GM21390 (cell line): ENCODE measurements around the gene TMPRSS11B.
"Not testable (repeated sequence)": the region's sequence is repeated elsewhere in the genome, so short reads cannot be mapped to it uniquely, and the experiment has no call there.

ENCODE experiments used
- ATAC-seq: cut with Tn5 transposase; IDR thresholded peaks from one replicate; pipeline ENCODE4 v1.9.1; 2021; ENCODE audit not compliant: unreplicated experiment

Gene TMPRSS11B, protein sequence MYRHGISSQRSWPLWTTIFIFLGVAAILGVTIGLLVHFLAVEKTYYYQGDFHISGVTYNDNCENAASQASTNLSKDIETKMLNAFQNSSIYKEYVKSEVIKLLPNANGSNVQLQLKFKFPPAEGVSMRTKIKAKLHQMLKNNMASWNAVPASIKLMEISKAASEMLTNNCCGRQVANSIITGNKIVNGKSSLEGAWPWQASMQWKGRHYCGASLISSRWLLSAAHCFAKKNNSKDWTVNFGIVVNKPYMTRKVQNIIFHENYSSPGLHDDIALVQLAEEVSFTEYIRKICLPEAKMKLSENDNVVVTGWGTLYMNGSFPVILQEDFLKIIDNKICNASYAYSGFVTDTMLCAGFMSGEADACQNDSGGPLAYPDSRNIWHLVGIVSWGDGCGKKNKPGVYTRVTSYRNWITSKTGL

DNA sequence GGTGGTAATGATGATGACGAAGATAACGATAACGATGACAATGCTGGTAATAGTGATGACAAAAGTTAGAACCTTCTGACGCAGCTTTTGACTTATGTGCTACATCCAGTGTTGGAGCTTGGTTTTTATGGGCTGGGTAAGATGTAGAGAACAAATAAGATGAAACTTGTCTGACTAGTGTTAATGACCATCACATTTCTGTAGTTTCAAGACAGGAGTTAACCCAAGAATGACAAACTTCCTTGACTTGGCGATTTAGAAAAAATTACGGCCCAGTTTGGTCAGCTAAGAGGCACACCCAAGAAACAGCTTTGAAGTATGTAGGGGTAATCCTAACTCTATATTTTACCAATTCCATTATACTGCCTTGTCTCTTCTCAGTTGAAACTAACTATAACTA lies at the start of gene TMPRSS11B:
TMPRSS11B (minus strand) TSS at position 101 of the 400 bp plus-strand sequence. CDS start 136 bp downstream, outside the sequence.
- no peak for ATAC-seq

DNA sequence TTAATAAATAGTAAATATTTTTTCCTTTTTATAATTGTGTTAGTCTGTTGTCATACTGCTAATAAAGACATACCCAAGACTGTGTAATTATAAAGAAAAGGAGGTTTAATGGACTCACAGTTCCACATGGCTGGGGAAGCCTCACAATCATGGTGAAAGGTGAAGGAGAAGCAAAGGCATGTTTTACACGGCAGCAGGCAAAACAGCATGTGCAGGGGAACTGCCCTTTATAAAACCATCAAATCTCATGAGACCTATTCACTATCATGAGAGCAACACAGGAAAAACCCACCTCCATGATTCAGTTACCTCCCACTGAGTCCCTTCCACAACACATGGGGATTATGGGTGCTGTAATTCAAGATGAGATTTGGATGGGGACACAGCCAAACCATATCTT lies 45.8 kb upstream of the TMPRSS11B start:
- ATAC-seq, result no peak

DNA sequence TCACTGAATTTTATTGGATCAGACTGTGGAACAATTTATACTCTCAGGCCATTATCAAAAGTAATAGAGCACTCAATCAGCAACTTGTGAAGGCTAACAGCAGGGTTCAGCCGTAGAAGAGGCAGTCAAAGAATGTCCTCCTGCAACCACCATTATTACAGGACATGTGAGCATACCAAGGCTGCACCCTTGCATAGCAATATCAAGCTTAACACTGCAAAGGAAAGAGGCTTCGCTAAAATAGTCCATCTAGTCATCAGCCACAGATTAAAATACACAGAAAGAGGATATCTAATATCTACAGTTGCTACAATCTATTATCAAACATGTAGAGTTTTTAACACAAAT lies 42.9 kb upstream of the TMPRSS11B start:
- ATAC-seq, result no peak

DNA sequence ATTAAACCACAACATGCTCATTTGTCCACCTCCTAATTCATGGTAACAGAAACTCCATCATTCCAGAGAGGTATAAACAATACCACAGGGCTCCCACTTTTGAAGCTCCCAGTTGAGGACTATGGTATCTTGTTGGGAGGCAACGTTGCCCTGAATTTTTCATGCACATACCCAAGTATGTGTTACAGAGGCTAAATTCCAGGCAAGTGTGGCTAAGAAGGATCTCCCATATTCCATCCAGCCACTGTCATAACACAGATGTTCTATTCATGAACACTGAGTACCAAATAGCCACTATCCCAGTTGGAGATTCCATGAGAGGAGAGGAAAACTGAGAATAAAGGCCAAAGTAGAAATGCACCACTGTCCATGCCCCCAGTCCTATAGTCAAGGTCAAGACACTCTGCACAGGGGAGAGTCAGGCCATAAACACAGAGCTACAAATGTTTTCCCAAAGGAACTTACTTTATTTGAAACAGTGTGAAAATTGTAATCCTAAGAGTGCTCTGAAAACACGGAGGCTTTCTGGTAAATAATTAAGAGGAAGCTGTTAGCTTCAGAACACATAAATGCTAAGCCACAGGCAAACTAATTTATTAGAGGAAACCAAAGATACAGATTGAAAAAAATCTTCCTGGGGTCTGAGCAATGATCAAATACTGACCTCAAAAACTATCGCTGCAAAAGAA lies 42.4 kb upstream of the TMPRSS11B start:
- ATAC-seq, result no peak

DNA sequence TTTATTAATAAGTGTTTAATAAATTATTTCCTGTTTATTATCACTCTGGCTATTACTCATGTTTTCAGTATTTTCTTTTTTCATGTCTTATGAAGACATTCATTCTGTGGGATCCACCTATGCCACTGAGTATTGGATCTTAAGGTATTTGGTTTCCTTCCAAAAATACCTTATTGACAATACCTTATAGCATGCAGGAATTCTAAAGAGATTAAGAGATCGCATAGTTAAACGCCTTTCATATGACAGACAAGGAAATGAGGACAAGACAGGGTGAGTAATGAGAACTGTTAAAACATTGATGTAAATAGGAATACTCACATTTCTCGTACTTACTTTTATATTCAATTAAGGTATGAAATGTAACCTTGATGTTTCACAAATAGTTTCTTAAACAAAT lies 38.2 kb upstream of the TMPRSS11B start:
- ATAC-seq, result no peak

DNA sequence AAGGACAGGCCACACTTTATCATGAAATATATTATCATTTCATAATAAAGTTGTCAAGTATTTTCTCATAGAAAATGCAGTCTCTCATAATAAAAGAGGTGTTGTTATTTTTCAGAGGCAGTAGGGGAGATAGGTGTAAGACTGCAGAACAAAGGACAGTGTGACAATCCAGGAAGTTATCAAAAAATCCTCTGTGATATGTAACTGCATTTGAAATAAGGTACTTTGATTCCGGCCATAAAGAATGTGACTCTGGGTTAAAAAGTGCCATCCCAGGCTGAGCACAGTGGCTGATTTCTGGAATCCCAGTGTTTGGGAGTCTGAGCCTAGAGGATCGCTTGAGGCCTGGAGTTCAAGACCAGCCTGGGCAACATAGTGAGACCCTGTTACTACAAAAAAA lies 37.6 kb upstream of the TMPRSS11B start:
- ATAC-seq, result no peak

DNA sequence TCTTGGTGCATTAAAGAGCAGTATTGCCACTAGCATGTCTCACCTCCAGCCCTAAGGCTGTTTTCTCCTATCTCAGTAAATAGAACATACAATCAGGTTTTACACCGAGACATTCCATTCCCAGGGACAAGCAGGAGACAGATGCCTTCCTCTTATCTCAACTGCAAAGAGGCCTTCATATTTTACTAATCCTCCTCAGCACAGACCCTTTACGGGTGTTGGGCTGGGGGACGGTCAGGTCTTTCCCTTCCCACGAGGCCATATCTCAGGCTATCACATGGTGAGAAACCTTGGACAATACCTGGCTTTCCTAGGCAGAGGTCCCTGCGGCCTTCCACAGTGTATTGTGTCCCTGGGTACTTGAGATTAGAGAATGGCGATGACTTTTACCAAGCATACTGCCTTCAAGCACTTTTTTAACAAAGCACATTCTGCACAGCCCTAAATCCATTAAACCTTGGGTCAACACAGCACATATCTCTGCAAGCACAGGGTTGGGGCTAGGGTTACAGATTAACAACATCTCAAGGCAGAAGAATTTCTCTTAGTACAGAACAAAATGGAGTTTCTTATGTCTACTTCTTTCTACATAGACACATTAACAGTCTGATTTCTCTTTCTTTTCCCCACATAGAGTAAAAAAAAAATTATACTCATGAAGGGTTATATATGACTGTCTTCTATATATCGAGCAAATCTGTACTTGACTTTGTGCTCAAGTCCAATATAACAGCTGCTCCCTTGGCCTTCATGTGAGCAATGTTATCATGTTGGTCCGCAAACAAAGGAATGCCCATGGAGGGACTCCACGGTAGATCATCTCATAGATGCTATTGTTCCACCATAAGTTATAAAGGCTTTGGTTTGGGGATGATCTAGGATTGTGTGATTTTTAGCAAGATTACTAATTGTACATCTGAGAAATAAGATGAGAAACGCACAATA lies 36.6 kb upstream of the TMPRSS11B start:
- ATAC-seq, result not testable (repeated sequence)

DNA sequence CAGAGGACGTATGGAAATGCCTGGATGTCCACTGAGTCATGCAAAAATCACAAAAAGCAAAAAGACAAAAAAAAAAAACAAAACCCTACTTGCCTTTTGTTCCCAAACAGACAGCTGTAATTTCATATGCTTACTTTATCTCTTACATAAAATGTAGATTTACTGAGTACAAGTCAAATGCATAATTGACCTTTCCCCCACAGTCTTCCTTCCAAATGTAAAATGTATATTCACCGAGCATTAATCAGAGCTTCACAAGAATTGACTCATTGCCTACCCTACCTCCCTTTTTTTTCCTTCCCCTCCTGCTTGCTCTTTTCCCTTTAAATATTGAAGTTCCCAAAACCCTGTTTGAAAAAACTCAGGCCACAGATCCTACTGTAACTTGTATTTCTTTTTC lies 32.5 kb upstream of the TMPRSS11B start:
- ATAC-seq, result no peak

DNA sequence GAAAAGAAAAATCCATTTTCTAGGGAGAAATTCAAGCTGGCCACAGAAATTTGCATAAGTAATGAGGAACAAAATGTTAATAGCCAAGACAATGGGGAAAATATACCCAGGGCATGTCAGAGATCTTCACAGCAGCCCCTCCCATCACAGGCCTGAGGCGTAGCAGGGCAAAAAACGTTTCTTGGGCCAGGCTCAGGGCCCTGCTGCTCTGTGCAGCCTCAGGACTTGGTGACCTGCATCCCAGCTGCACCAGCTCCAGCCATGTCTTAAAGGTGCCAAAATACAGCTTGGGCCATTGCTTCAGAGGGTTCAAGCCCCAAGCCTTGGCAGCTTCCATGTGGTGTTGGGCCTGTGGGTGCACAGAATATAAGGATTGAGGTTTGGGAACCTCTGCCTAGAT lies 32.1 kb upstream of the TMPRSS11B start:
- no peak for ATAC-seq

DNA sequence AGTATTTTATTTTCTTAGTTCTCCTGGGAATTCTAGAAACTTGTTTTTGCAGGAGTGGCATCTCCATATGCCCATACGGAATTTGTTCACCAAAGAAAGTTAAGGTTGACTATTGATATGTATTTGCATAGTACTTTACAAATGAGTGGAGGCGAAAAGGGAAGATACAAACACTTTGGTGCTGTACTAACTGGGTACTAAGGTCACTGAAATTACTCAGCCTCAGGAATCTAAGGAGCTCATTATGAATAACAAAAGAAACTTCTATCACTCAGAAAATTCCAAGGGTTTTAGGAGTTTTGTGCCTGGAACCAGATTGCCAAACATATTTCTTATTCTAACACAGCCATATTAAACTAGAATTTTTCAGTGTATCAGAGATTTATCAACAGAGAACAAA lies 27.4 kb upstream of the TMPRSS11B start:
- no peak for ATAC-seq

DNA sequence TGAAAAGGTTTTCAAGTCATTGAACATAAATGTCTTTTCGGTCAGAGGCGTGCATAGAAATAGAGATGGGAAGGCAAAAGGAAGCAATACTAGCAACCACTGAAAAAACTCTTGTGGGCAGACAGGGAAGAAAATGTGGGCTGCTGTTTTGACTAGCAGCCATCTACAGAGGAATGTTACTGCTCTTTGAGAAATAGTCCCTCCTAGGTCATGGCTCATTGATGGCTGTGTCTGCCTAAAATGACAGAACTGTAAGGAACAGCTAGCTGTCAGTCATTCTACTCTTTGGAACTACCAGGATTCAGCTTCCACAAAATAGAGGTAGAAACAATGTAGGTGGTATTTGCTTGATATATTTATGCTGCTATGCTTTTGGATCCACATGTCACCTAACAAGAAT lies 26.9 kb upstream of the TMPRSS11B start:
- ATAC-seq, result peak; percentile 39

DNA sequence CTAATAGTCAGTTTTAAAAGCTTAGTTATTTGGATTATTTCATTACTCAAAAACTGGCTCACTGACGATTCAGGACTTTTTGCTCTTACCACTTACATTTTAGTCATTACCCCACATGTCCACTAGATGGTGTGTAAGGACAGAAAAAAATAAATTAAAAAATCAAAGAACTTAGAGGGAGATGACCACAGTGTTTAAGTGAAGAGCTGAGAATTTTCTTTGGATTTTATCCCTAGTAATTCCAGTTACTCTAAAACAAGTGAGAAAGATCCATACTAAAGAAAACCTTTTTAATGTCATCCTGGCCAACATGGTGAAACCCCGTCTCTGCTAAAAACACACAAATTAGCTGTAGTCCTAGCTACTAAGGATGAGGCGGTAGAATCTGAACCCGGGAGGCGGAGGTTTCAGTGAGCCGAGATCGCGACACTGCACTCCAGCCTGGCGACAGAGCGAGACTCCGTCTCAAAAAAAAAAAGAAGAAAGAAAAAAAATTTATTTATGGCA lies 26.4 kb upstream of the TMPRSS11B start:
- ATAC-seq, result peak; percentile 65

DNA sequence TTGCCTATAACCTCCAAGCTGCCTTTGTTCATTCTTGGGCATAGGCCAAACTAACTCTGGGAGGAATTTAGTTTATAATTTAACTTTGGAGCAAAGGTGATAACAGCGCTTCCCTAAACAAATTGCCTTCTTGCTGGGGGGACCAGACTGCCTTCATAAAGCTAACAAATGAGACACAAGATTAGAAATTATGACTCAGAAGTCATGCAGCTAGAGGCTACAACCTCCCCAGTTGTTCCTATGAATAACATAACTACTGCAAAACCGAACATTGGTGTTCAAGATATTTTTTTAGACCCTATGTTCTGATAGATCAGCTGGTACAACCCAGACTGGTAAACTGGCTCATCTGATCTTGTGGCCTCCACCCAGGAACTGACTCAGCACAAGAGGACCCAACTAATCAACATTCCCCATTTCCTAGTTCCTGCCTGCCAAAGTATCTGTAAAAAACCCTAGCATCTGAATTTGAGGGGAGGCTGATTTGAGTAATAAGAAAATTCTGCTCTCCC lies 22.0 kb upstream of the TMPRSS11B start:
- no peak for ATAC-seq

DNA sequence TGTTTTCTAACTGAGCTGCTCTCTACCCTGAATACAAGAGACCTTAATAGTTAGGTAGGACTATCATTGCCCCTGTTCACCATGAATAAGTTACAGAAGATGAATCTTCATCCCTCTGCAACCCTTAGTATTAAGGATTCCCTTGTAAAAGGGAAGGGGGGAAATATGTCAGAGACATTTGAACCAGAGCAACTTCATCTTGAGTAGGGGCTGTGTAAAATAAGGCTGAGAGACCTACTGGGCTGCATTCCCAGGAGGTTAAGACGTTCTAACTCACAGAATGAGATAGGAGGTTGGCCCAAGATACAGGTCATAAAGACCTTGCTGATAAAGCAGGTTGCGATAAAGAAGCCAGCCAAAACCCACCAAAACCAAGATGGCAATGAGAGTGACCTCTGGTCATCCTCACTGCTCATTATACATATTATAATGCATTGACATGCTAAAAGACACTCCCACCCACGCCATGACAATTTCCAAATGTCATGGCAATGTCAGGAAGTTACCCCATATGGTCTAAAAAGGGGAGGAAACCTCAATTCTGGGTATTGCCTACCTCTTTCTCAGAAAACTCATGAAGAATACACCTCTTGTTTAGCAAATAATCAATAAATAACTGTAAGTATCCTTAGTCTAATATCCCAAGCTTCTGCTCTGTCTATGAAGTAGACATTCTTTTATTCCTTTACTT lies 19.5 kb upstream of the TMPRSS11B start:
- no peak for ATAC-seq

DNA sequence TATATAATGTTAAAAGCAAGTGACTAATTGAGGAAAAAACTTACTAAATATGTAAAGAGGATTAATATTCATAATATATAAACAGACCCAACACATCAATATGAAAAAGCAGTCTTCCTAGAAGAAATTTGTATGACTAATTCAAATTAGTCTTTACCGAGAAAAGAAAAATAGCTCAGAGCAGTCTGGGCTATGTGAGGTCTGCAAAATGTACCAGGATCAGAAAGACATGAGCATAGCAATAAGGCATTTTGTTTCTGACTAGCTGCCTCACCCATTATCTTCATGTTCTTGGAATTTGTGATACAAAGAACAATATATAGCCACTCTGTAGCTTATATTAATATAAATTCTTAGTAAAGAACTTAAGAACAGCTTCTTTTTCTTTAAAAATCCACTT lies 13.7 kb upstream of the TMPRSS11B start:
- no peak for ATAC-seq

DNA sequence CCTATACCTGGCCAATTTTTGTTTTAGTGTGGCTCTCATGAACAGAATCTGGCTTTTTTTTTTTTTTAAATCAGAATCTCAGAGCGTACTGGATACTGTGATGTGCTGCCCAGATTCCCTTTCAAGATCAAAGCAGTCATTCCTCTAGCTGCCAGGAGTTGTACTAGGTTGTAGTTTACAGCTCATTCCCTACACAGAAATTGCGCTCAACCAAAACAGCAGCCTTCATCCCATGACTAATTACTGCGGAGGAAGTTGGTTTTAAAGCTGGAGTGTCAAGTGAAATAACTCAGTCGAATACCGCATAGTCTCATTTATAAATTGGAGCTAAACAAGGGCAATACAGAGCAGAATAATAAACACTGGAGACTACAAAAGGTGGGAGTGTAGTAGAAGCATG lies 12.2 kb upstream of the TMPRSS11B start:
- no peak for ATAC-seq

DNA sequence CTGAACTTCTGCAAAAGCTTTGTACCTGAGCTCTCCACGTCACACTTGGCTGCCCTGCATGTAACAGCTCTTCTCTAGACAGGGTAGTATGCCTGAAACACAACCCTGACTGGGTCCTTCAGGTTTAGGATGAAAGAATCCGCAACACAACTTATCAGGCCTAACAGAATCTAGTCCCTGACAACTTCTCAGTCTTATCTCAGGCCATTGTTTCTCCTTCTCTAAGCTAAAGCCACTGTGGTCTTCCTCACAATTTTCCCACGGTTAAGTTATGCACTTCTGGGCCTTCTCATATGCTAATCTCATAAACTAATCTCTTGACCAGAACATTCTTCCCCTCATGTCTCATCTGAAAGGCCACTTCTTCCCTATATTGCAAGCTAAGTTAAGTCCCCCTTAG lies 10.8 kb upstream of the TMPRSS11B start:
- no peak for ATAC-seq

DNA sequence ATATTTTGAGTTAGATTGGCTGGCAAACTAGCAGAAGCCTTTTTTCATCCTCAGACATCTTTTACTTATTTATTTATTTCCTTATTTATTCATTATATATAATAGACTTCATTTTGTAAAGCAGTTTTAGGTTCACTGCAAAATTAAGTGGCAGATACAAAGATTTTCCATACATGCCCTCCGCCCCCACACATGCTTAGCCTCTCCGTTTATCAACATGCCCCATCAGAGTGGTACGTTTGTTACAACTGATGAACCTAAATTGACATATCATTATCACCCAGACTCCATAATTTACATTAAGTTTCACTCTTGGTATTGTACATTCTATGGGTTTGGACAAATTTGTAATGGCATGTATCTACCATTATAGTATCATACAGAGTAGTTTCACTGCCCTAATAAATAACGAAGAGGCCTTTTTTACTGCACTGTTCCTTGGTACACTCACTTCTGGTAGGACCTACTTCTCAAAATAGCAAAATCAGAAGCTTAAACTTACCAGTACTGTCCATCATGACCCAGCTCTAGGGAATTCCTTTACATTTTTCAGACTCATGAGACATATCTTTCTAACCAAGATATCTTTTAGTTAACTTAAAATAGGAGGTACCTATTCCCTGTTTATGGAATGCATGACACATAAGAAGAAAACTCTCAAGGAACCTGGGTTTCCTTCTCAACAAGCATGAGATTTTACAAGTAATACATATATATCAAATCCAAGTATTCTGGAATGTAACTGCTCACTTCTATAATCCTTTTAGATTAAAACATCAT lies 4.8 kb upstream of the TMPRSS11B start:
- no peak for ATAC-seq

DNA sequence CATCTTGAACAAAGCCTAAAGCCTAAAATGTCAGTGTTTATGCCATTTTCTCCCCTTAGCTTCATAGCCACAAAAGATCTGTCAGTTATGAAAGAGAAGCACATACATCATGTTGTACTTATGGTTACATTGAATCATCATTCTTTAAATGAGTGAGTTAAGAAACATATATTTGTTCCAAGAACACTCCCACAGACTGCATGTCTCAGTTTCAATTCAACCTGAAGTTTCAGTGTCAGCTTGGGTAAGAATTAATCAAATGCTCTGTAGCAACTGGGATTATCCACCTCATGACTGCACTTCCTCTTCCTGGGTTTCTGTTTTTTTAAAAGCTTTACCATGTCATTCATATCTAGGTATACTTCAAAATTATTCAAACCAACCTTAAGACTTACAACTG lies 3.9 kb upstream of the TMPRSS11B start:
- ATAC-seq, result peak; percentile 81

DNA sequence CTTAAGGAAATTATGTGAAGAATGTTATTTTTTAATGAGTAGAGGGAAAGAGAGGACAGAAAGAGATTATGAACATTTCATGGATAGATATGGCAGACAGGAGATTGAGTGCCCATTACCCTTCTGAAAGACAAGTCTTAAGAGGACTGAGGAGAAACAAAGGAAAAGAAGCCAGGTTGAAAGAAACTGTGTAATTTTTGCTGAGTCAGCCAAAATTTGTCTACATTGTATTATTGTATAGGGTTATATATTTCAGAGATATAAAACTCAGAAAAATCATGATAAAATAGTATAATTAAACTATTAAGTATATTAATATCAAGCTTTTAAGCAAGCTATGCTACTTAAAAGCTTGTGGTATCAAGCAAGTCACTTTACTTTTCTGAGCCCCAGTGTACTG lies 4.9 kb downstream of the TMPRSS11B start:
- no peak for ATAC-seq
